Measurements from ENCODE around the gene ATP8B4. TPM values are rescaled to one million over a fixed set of nuclear protein-coding genes. Genes with fewer than 3 reads are reported as not detected.

The ATP8B4 gene
- total and polyA plus RNA-seq, 2 donors (not counting 3 experiments of a cell fraction or from before 2014, with no cell fraction given) = not detected

- Histone ChIP-seq H3K9me3 (replicated peaks; ENCODE audit: control insufficient read depth, insufficient read depth, low read length) (no peaks in the 10 kb centered on the region), H3K4me1 (ENCODE audit: control insufficient read depth, extremely low read depth, insufficient read depth, low read length) (no peaks in the 10 kb centered on the region), H4K20me1 (replicated peaks; ENCODE audit: control insufficient read depth, extremely low read depth, insufficient read depth, low read length) (no peaks in the 10 kb centered on the region), H2AFZ (ENCODE audit: low read depth, low read length) (no peak overlapping the region), H3K27me3 (ENCODE audit: control insufficient read depth in 2 of 2, insufficient read depth in 2 of 2, low read length in 2 of 2) (no peaks in the 10 kb centered on the region), H3K4me2 (ENCODE audit: insufficient read depth, low read length) (no peak overlapping the region), H3K9me1 (replicated peaks; ENCODE audit: control insufficient read depth, extremely low read depth, insufficient read depth, low read length) (no peaks in the 10 kb centered on the region), H3K9ac (replicated peaks; ENCODE audit: extremely low read depth, insufficient read depth, low read length) (no peak overlapping the region), H3K36me3 (ENCODE audit: control insufficient read depth in 2 of 2, extremely low read depth in 1 of 2, insufficient read depth in 2 of 2, low read length in 2 of 2) (no peaks in the 10 kb centered on the region), H3K27ac (ENCODE audit: insufficient read depth, low read depth, low read length) (no peak overlapping the region), H3K4me3 (replicated peaks in 1 of 3; ENCODE audit: insufficient read depth in 1 of 3, low read depth in 1 of 3, low read length in 3 of 3) (no peak overlapping the region), H3K79me2 (ENCODE audit: control insufficient read depth, insufficient read depth, low read length) (no peaks in the 10 kb centered on the region)
- ChIA-PET CTCF (interaction anchor here (0.6 to 0.7 kb wide), 2 partner anchors 21 to 426 kb away, joined by 3 read pairs; no protein-coding TSS in a partner anchor), POLR2A (no interaction called here)
- DNase-seq (ENCODE audit: low read depth, low spot score) (no peak), FAIRE-seq (no peak)
- intact Hi-C loops (cut with micrococcal nuclease) (no loop called here), dilution Hi-C loops (cut with MboI; ENCODE audit: extremely low pct_ligation_motif_present, low sequenced_read_pairs) (no loop called here)
- TF ChIP-seq POLR2A (IDR thresholded peaks at IDR 0.05; ENCODE audit: low read depth, low read length) (no peak), GATA2 (IDR thresholded peaks at IDR 0.05; ENCODE audit: insufficient read depth, insufficient read length, low read depth, low read length) (no peak), FOS (IDR thresholded peaks at IDR 0.05; ENCODE audit: borderline replicate concordance, insufficient read depth, low read length) (no peak), MYC (IDR thresholded peaks at IDR 0.05; ENCODE audit: low read depth, low read length) (no peak), EZH2 (IDR thresholded peaks at IDR 0.05; ENCODE audit: borderline replicate concordance, low read depth, low read length, severe bottlenecking) (no peak), MAX (IDR thresholded peaks at IDR 0.05; ENCODE audit: insufficient read depth, insufficient read length) (no peak), JUN (IDR thresholded peaks at IDR 0.05; ENCODE audit: borderline replicate concordance, insufficient read depth, insufficient read length, low read depth) (no peak), POLR2AphosphoS5 (IDR thresholded peaks at IDR 0.05; ENCODE audit: insufficient read depth, low read depth, low read length) (no peak), CTCF (IDR thresholded peaks at IDR 0.05; ENCODE audit: extremely low read depth in 1 of 2, insufficient read depth in 1 of 2, low read depth in 1 of 2, low read length in 2 of 2) (no peak)
- no TSS peak for BruUV-seq (replicated peaks)
Measured at GRCh38 chr15:49905221-49905620, 213.8 kb downstream of the ATP8B4 start.

All from endothelial cell of umbilical vein (primary cell).